OCI-LY3 (cell line): ENCODE data around the gene SCGB2B2.
"Not testable (repeated sequence)": the region's sequence is repeated elsewhere in the genome, so short reads cannot be mapped to it uniquely, and the experiment has no call there.

Experiments used
- CTCF ChIP-seq: fragments of 200-600, 300-600 bp; sonication (generic); IDR thresholded peaks from 2 replicates; pipeline ENCODE4 v1.5.1; 2014; ENCODE audit warnings: antibody characterized with exemption, low read length, low read depth
- EZH2phosphoT487 ChIP-seq: fragments of 200-600 bp; shearing (Covaris generic); IDR thresholded peaks from 2 replicates; pipeline ENCODE4 v1.6.1; 2018; ENCODE audit warnings: antibody characterized with exemption, mixed run types, low read depth

DNA sequence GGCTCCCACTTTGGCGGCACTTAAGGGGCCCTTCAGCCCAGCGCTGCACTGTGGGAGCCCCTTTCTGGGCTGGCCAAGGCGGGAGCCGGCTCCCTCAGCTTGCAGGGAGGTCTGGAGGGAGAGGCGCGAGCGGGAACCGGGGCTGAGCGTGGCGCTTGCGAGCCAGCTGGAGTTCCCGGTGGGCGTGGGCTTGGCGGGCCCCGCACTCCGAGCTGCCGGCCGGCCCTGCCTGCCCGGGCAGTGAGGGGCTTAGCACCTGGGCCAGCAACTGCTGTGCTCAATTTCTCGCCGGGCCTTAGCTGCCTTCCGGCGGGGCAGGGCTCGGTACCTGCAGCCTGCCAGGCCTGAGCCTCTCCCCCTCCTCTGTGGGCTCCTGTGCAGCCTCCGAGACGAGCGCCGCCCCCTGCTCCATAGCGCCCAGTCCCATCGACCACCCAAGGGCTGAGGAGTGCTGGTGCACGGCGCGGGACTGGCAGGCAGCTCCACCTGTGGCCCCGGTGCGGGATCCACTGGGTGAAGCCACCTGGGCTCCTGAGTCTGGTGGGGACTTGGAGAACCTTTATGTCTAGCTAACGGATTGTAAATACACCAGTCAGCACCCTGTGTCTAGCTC, 8.8 kb downstream of the SCGB2B2 start:
- not testable (repeated sequence) for TF ChIP-seq CTCF, EZH2phosphoT487
